Gastrocnemius medialis (tissue), 4 donors: Measurements from ENCODE around the gene APBB3.

Experiments
- POLR2A ChIP-seq, 2 donors: fragments of 450-650 bp; IDR thresholded peaks; one replicate each; pipeline ENCODE4 v1.6.1; 2017; ENCODE audit warnings: antibody characterized with exemption in 2 of 2, mild to moderate bottlenecking in 2 of 2, moderate library complexity in 2 of 2
- TF ChIP-seq, protein P1 (sequence below), 5 experiments: fragments of 450-650 bp in 3 of 5; fragments of 200-600 bp in 2 of 5; sonication (generic) in 2 of 5; IDR thresholded peaks in 4 of 5; conservative IDR thresholded peaks in 1 of 5; 1 replicate in 4 of 5; 2 replicates in 1 of 5; pipeline ENCODE4 v1.5.1; 2016 to 2019; ENCODE audit warnings: antibody characterized with exemption in 5 of 5, mild to moderate bottlenecking in 3 of 5, moderate library complexity in 3 of 5

DNA sequence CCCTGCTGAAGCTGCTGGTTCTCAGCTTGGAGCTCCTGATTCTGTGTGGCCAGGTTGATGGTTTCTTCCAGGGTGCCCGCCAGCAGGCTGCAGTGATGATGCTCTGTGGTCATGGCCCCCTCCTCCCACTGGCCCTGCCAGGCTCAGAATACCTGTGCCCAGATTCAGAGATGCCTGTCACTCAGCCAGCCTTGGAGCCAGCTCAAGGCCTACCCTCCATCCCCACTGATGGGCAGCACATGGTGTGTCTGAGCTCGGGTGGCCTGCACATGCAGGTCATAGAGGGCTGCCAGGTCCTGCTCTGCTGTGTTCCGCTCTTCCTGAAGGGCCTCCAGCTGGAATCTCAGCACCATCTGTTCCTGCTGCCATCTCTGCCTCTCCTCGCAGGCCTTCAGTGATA lies 5.7 kb upstream of the APBB3 start:
- TF ChIP-seq, protein P1, sequence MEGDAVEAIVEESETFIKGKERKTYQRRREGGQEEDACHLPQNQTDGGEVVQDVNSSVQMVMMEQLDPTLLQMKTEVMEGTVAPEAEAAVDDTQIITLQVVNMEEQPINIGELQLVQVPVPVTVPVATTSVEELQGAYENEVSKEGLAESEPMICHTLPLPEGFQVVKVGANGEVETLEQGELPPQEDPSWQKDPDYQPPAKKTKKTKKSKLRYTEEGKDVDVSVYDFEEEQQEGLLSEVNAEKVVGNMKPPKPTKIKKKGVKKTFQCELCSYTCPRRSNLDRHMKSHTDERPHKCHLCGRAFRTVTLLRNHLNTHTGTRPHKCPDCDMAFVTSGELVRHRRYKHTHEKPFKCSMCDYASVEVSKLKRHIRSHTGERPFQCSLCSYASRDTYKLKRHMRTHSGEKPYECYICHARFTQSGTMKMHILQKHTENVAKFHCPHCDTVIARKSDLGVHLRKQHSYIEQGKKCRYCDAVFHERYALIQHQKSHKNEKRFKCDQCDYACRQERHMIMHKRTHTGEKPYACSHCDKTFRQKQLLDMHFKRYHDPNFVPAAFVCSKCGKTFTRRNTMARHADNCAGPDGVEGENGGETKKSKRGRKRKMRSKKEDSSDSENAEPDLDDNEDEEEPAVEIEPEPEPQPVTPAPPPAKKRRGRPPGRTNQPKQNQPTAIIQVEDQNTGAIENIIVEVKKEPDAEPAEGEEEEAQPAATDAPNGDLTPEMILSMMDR (IDR thresholded peaks at IDR 0.05 in 4 of 5, conservative IDR thresholded peaks at IDR 0.05 in 1 of 5): no peak
- TF ChIP-seq POLR2A (IDR thresholded peaks at IDR 0.05): no peak
